ENCODE data around the gene TMEM14A. TPM values are rescaled to one million over a fixed set of nuclear protein-coding genes. Genes with fewer than 3 reads are reported as not detected.

TMEM14A gene
- polyA plus RNA-seq, 1 donor, result 49.1 TPM

DNA sequence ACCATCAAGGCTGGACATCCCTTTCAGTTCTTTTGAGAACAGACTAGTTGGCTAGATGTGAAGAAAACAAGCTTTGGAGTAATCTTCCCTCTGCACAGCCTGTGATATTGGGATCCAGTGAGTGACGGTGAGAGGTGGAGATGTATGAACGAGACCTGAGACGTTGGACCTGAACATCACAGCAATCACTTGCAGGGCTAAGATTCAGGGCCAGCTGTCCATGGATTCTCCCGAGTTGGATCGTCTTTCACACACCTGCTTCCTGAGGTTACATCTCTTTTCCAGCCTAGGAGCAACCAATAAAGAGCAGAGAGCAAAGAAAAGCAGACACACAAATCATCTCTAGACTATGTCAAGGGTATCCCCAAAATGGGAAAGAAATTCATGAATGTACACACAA, 30.0 kb upstream of the TMEM14A start:
- Histone ChIP-seq H3K4me3 (ENCODE audit: low read length) (no peak overlapping the region), H3K27ac (ENCODE audit: low read length) (no peak overlapping the region), H3K9me3 (ENCODE audit: control insufficient read depth, low read depth, low read length) (no peaks in the 10 kb centered on the region), H3K27me3 (ENCODE audit: control insufficient read depth, insufficient read depth, low read length) (no peaks in the 10 kb centered on the region), H3K4me1 (ENCODE audit: control insufficient read depth, insufficient read depth, low read length) (peaks cover 3% of the 10 kb centered on the region), H3K36me3 (ENCODE audit: control insufficient read depth, insufficient read depth, low read length) (no peaks in the 10 kb centered on the region)
- no peak for DNase-seq
- WGBS (ENCODE audit: insufficient coverage, low lambda C conversion rate), result no CpG with 5 or more reads among the region's 5 CpGs

GRCh38 chr6:52641388-52641787, 29.5 kb upstream of the TMEM14A start:
- H3K36me3 ChIP-seq (ENCODE audit: control insufficient read depth, insufficient read depth, low read length), result no peaks in the 10 kb centered on the region
- no peak overlapping the region for H3K27ac ChIP-seq (ENCODE audit: low read length)
- DNase-seq, result no peak
- no peak overlapping the region for H3K4me3 ChIP-seq (ENCODE audit: low read length)
- H3K4me1 ChIP-seq (ENCODE audit: control insufficient read depth, insufficient read depth, low read length), result peaks cover 3% of the 10 kb centered on the region
- H3K9me3 ChIP-seq (ENCODE audit: control insufficient read depth, low read depth, low read length), result no peaks in the 10 kb centered on the region
- no peaks in the 10 kb centered on the region for H3K27me3 ChIP-seq (ENCODE audit: control insufficient read depth, insufficient read depth, low read length)

DNA sequence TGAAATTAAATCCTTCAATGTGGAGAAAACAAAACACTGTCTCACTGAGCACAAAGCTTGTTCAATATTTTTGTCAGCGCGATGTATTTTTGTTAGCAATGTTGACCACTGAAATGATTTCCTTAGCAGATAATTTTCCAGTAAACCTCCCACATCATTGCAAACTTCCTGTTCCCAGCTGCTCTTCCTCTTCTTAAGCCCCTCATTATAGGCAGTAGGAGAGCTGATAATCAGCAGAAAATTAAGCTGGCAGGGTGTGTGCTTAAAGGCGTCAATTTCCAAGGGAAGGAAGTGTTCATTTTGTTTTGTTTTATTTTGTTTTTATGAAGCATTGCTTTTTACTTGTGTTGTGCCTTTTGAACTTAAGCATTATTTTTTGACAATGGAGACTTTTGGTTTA, 29.1 kb upstream of the TMEM14A start:
- no CpG with 5 or more reads among the region's 3 CpGs for WGBS (ENCODE audit: insufficient coverage, low lambda C conversion rate)
- no peaks in the 10 kb centered on the region for H3K27me3 ChIP-seq (ENCODE audit: control insufficient read depth, insufficient read depth, low read length)
- no peak overlapping the region for H3K27ac ChIP-seq (ENCODE audit: low read length)
- peaks cover 3% of the 10 kb centered on the region for H3K4me1 ChIP-seq (ENCODE audit: control insufficient read depth, insufficient read depth, low read length)
- no peak overlapping the region for H3K4me3 ChIP-seq (ENCODE audit: low read length)
- H3K9me3 ChIP-seq (ENCODE audit: control insufficient read depth, low read depth, low read length), result no peaks in the 10 kb centered on the region
- no peak for DNase-seq
- H3K36me3 ChIP-seq (ENCODE audit: control insufficient read depth, insufficient read depth, low read length), result no peaks in the 10 kb centered on the region

DNA sequence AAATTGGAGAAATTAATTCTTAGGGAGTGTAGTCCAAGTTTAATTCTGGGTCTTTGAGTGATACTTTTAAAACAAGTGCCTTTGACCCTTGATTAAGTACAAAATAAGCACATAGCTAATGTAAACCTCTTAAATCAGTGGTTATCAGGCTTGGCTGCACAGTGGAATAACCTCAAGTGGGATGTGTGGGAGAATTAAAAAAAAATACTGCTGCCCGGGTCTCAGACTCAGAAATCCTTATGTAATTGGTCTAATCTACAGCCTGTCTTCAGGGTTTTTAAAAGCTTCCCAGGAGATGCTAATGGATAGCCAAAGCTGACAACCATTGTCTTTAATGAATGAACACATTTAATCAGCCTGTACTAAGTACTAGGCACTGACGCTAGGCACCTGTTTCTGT, 28.5 kb upstream of the TMEM14A start:
- H3K4me3 ChIP-seq (ENCODE audit: low read length), result no peak overlapping the region
- no peaks in the 10 kb centered on the region for H3K36me3 ChIP-seq (ENCODE audit: control insufficient read depth, insufficient read depth, low read length)
- no peaks in the 10 kb centered on the region for H3K27me3 ChIP-seq (ENCODE audit: control insufficient read depth, insufficient read depth, low read length)
- DNase-seq, result no peak
- WGBS (ENCODE audit: insufficient coverage, low lambda C conversion rate), result 100% methylated on average over 1 of the region's 2 CpGs
- no peak overlapping the region for H3K27ac ChIP-seq (ENCODE audit: low read length)
- no peaks in the 10 kb centered on the region for H3K9me3 ChIP-seq (ENCODE audit: control insufficient read depth, low read depth, low read length)
- H3K4me1 ChIP-seq (ENCODE audit: control insufficient read depth, insufficient read depth, low read length), result peaks cover 3% of the 10 kb centered on the region

- Histone ChIP-seq H3K9me3 (ENCODE audit: control insufficient read depth, low read depth, low read length) (no peaks in the 10 kb centered on the region), H3K4me1 (ENCODE audit: control insufficient read depth, insufficient read depth, low read length) (peaks cover 3% of the 10 kb centered on the region), H3K27me3 (ENCODE audit: control insufficient read depth, insufficient read depth, low read length) (no peaks in the 10 kb centered on the region), H3K27ac (ENCODE audit: low read length) (no peak overlapping the region), H3K36me3 (ENCODE audit: control insufficient read depth, insufficient read depth, low read length) (no peaks in the 10 kb centered on the region), H3K4me3 (ENCODE audit: low read length) (no peak overlapping the region)
- WGBS (ENCODE audit: insufficient coverage, low lambda C conversion rate), result no CpG with 5 or more reads among the region's 3 CpGs
- no peak for DNase-seq
These were observed 27.8 kb upstream of the TMEM14A start for GRCh38 chr6:52643158-52643557.

GRCh38 chr6:52644253-52644652, 26.7 kb upstream of the TMEM14A start:
- no peak overlapping the region for H3K27ac ChIP-seq (ENCODE audit: low read length)
- peaks cover 3% of the 10 kb centered on the region for H3K4me1 ChIP-seq (ENCODE audit: control insufficient read depth, insufficient read depth, low read length)
- no peaks in the 10 kb centered on the region for H3K27me3 ChIP-seq (ENCODE audit: control insufficient read depth, insufficient read depth, low read length)
- no CpG with 5 or more reads among the region's 4 CpGs for WGBS (ENCODE audit: insufficient coverage, low lambda C conversion rate)
- H3K36me3 ChIP-seq (ENCODE audit: control insufficient read depth, insufficient read depth, low read length), result no peaks in the 10 kb centered on the region
- DNase-seq, result no peak
- H3K9me3 ChIP-seq (ENCODE audit: control insufficient read depth, low read depth, low read length), result no peaks in the 10 kb centered on the region
- H3K4me3 ChIP-seq (ENCODE audit: low read length), result no peak overlapping the region

- no CpG with 5 or more reads among the region's 4 CpGs for WGBS (ENCODE audit: insufficient coverage, low lambda C conversion rate)
These were observed 24.9 kb upstream of the TMEM14A start for GRCh38 chr6:52645976-52646375.

DNA sequence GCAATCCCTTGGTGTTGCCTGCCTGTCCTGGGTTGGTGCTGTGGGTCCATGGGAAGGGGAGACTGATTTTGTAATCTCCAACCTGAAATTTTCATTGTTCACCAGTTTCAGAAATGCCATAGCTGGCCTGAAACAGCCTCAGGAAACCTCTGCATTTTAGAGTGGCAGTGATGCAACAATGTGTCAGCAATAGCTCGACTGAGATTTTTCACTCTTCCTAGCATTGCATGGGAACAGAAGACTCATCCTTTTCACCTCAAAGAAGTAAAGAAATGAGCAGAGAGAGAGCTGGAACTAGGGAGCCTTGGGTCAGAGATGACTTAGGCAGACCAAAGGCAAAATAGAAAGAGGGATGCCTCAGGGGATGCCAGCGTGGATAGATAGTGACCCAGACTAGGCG, 23.7 kb upstream of the TMEM14A start:
- DNase-seq, result no peak
- Histone ChIP-seq H3K4me1 (ENCODE audit: control insufficient read depth, insufficient read depth, low read length) (no peaks in the 10 kb centered on the region), H3K9me3 (ENCODE audit: control insufficient read depth, low read depth, low read length) (no peaks in the 10 kb centered on the region), H3K4me3 (ENCODE audit: low read length) (no peak overlapping the region), H3K36me3 (ENCODE audit: control insufficient read depth, insufficient read depth, low read length) (no peaks in the 10 kb centered on the region), H3K27me3 (ENCODE audit: control insufficient read depth, insufficient read depth, low read length) (no peaks in the 10 kb centered on the region), H3K27ac (ENCODE audit: low read length) (no peak overlapping the region)
- WGBS (ENCODE audit: insufficient coverage, low lambda C conversion rate), result 100% methylated on average over 1 of the region's 3 CpGs

More at GRCh38 chr6:52645976-52646375, 24.9 kb upstream of the TMEM14A start:
- no peaks in the 10 kb centered on the region for H3K27me3 ChIP-seq (ENCODE audit: control insufficient read depth, insufficient read depth, low read length)
- no peaks in the 10 kb centered on the region for H3K9me3 ChIP-seq (ENCODE audit: control insufficient read depth, low read depth, low read length)
- DNase-seq, result no peak
- H3K27ac ChIP-seq (ENCODE audit: low read length), result no peak overlapping the region
- H3K36me3 ChIP-seq (ENCODE audit: control insufficient read depth, insufficient read depth, low read length), result no peaks in the 10 kb centered on the region
- no peaks in the 10 kb centered on the region for H3K4me1 ChIP-seq (ENCODE audit: control insufficient read depth, insufficient read depth, low read length)
- no peak overlapping the region for H3K4me3 ChIP-seq (ENCODE audit: low read length)

- no peak for DNase-seq
- WGBS (ENCODE audit: insufficient coverage, low lambda C conversion rate), result 100% methylated on average over 1 of the region's 2 CpGs
- Histone ChIP-seq H3K27ac (ENCODE audit: low read length) (no peak overlapping the region), H3K27me3 (ENCODE audit: control insufficient read depth, insufficient read depth, low read length) (no peaks in the 10 kb centered on the region), H3K9me3 (ENCODE audit: control insufficient read depth, low read depth, low read length) (no peaks in the 10 kb centered on the region), H3K4me3 (ENCODE audit: low read length) (no peak overlapping the region), H3K36me3 (ENCODE audit: control insufficient read depth, insufficient read depth, low read length) (no peaks in the 10 kb centered on the region), H3K4me1 (ENCODE audit: control insufficient read depth, insufficient read depth, low read length) (no peaks in the 10 kb centered on the region)
These were observed 21.3 kb upstream of the TMEM14A start for GRCh38 chr6:52649536-52650160.

- H3K4me1 ChIP-seq (ENCODE audit: control insufficient read depth, insufficient read depth, low read length), result no peaks in the 10 kb centered on the region
- no peaks in the 10 kb centered on the region for H3K36me3 ChIP-seq (ENCODE audit: control insufficient read depth, insufficient read depth, low read length)
- H3K4me3 ChIP-seq (ENCODE audit: low read length), result no peak overlapping the region
- 100% methylated on average over 1 of the region's 3 CpGs for WGBS (ENCODE audit: insufficient coverage, low lambda C conversion rate)
- no peak overlapping the region for H3K27ac ChIP-seq (ENCODE audit: low read length)
- DNase-seq, result no peak
- H3K9me3 ChIP-seq (ENCODE audit: control insufficient read depth, low read depth, low read length), result no peaks in the 10 kb centered on the region
- H3K27me3 ChIP-seq (ENCODE audit: control insufficient read depth, insufficient read depth, low read length), result no peaks in the 10 kb centered on the region
These were observed 20.0 kb upstream of the TMEM14A start for GRCh38 chr6:52650941-52651340.

GRCh38 chr6:52653151-52653550, 17.8 kb upstream of the TMEM14A start:
- Histone ChIP-seq H3K36me3 (ENCODE audit: control insufficient read depth, insufficient read depth, low read length) (no peaks in the 10 kb centered on the region), H3K27ac (ENCODE audit: low read length) (no peak overlapping the region), H3K27me3 (ENCODE audit: control insufficient read depth, insufficient read depth, low read length) (no peaks in the 10 kb centered on the region), H3K4me1 (ENCODE audit: control insufficient read depth, insufficient read depth, low read length) (no peaks in the 10 kb centered on the region), H3K9me3 (ENCODE audit: control insufficient read depth, low read depth, low read length) (peaks cover 6% of the 10 kb centered on the region), H3K4me3 (ENCODE audit: low read length) (no peak overlapping the region)
- DNase-seq, result no peak

Data from large intestine (tissue), 3 donors.